AG04450 (cell line): ENCODE results near the gene B3GNT7. TPM values are rescaled to one million over a fixed set of nuclear protein-coding genes. Genes with fewer than 3 reads are reported as not detected.

Experiments
- CTCF ChIA-PET: fragments of 300-600, 350-600 bp; formaldehyde crosslinking; extraction: SDS; loops from one replicate; lab custom pipeline; 2022; ENCODE audit warnings: antibody characterized with exemption, inconsistent platforms; lab: Charles Lee
- POLR2A ChIA-PET: fragments of 350-600 bp; formaldehyde crosslinking; extraction: SDS; loops from one replicate; lab custom pipeline; 2021; ENCODE audit warnings: antibody characterized with exemption, inconsistent platforms; lab: Yijun Ruan, JAX
- DNase-seq: peaks from one replicate; pipeline ENCODE4 v3.0.0-alpha.2; 2011; ENCODE audit warnings: low read depth, low spot score
- H3K27ac ChIP-seq: one replicate; pipeline ENCODE4 v1.5.1; 2012; ENCODE audit warnings: low read depth, low read length, control low read depth
- H3K27me3 ChIP-seq: one replicate; pipeline ENCODE4 v1.6.0; 2012; ENCODE audit warnings: low read length; ENCODE audit not compliant: control insufficient read depth, insufficient read depth
- H3K4me3 ChIP-seq: 2 replicates; pipeline ENCODE4 v1.5.1; 2011; ENCODE audit warnings: mild to moderate bottlenecking, low read depth, low read length, control low read depth
- H3K9me3 ChIP-seq: 2 replicates; pipeline ENCODE4 v1.5.1; 2012; ENCODE audit warnings: low read length; ENCODE audit not compliant: control insufficient read depth, insufficient read depth
- CTCF ChIP-seq: IDR thresholded peaks from 2 replicates; pipeline ENCODE4 v1.5.1; 2011; ENCODE audit warnings: low read depth, low read length, control low read depth, inconsistent platforms
- polyA minus RNA-seq: library from RNA; depleted of rRNA, polyadenylated mRNA; stranded (reverse); fragments of >200 nt; gene quantifications from 2 replicates; pipeline ENCODE4 v1.2.3, GENCODE V29; 2011; rRNA and poly(A)+ RNA removed
- polyA plus RNA-seq: library from polyadenylated mRNA; depleted of rRNA; stranded (reverse); fragments of >200 nt; gene quantifications from 2 replicates; pipeline ENCODE4 v1.2.3, GENCODE V29; 2011; rRNA removed

The B3GNT7 gene, protein sequence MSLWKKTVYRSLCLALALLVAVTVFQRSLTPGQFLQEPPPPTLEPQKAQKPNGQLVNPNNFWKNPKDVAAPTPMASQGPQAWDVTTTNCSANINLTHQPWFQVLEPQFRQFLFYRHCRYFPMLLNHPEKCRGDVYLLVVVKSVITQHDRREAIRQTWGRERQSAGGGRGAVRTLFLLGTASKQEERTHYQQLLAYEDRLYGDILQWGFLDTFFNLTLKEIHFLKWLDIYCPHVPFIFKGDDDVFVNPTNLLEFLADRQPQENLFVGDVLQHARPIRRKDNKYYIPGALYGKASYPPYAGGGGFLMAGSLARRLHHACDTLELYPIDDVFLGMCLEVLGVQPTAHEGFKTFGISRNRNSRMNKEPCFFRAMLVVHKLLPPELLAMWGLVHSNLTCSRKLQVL
- 0.02 and 0.06 TPM in 2 replicates for polyA plus RNA-seq
- 0.09 and 0.13 TPM in 2 replicates for polyA minus RNA-seq

DNA sequence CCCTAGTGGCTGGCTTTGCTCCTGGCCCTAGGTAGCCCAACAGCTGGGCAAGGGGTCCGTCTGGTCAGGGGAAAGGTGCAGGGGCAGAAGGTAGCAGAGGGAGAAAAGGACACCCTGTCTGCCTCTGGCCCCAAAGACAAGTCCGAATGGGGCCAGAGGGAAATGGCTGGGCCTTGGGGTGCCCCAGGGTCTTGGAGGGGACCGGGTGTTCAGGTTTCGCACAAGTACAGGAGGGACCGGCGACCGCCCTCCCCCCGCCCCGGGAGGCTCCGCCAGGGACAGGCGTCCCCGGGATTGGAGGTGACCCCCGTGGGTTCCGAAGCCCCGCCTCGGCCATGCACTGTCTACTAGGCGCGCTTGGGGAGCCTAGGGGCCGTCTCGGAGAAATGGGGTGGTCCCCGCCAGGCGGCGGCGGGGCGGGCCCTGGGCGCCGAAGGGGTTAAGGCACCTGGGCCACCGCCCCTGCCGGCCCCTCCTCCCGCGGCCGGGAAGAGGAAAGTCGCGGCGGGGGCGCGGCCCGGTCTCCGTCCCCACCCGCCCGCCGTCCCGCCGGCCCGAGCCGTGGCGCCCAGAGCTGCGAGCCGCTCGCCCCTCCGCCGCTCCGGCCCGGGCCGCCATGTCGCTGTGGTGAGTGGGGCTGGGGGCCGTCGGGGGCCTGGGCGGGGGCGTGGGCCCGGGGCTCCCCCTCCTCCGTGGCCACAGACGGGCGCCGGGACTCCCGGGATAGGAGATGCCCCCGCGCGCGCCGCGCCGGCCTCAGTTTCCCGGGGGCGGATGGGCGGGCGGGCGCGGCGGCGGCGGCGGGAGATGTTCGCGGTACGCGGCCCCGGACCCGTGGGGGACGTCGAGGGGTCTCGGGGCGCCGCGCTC lies at the start of gene B3GNT7:
Gene B3GNT7 (plus strand): TSS at position 523 of the 870 bp plus-strand sequence. CDS start 94 bp downstream, at position 617.
- CTCF ChIA-PET = interaction anchor here (0.6 kb wide), 1 partner anchor 9 kb away, joined by 4 read pairs; no protein-coding TSS in a partner anchor

DNA sequence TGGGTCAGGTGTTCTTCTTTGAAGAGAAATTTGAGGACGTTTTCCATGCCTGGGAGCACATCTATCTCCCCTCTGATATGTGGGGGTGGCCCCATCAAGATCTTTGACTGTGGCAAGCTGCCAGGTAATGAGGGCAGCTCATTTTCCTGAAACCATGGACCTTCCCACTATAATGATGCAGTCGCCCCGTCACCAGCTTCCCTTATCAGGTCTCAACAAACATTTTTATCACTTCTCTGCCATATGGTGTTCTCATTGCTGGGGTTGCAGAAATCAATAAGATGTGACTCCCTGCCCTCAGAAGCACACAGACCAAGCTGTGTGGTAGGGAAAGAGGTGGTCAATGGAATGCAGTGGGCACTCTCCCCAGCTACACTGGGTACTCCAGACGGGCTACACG lies 48.4 kb upstream of the B3GNT7 start:
- CTCF ChIA-PET = interaction anchor here (1.2 to 1.6 kb wide), 2 partner anchors 9 to 50 kb away, joined by 3 to 4 read pairs; no protein-coding TSS in a partner anchor
- Histone ChIP-seq H3K4me3 (no peak overlapping the region), H3K27ac (no peak overlapping the region), H3K9me3 (no peaks in the 10 kb centered on the region), H3K27me3 (no peaks in the 10 kb centered on the region)
- TF ChIP-seq CTCF = no peak
- DNase-seq = no peak
- POLR2A ChIA-PET = no interaction called here

More for the DNA sequence above, at the start of gene B3GNT7:
- Histone ChIP-seq H3K9me3 (peaks cover 4% of the 10 kb centered on the region; the same call in 1 of the 2 replicates), H3K4me3 (peak within 1 kb of the TSS; percentile 17; the same call in 1 of the 2 replicates), H3K27me3 (peaks cover 38% of the 10 kb centered on the region), H3K27ac (no peak within 1 kb of the TSS)
- no peak for TF ChIP-seq CTCF
- DNase-seq = no peak
- POLR2A ChIA-PET = no interaction called here

GRCh38 chr2:231347638-231348037 lies 47.9 kb upstream of the B3GNT7 start:
- no peak for DNase-seq
- no peak overlapping the region for H3K27ac ChIP-seq
- H3K4me3 ChIP-seq = no peak overlapping the region
- ChIA-PET CTCF (interaction anchor here (1.2 to 1.6 kb wide), 2 partner anchors 9 to 51 kb away, joined by 3 to 4 read pairs; no protein-coding TSS in a partner anchor), POLR2A (no interaction called here)
- H3K27me3 ChIP-seq = no peaks in the 10 kb centered on the region
- no peak for TF ChIP-seq CTCF
- H3K9me3 ChIP-seq = no peaks in the 10 kb centered on the region

GRCh38 chr2:231348173-231348572 lies 47.3 kb upstream of the B3GNT7 start:
- no peaks in the 10 kb centered on the region for H3K9me3 ChIP-seq
- no peak for TF ChIP-seq CTCF
- no peak overlapping the region for H3K4me3 ChIP-seq
- ChIA-PET POLR2A (no interaction called here), CTCF (no interaction called here)
- H3K27me3 ChIP-seq = no peaks in the 10 kb centered on the region
- H3K27ac ChIP-seq = no peak overlapping the region
- DNase-seq = no peak
